LNCaP clone FGC (cell line): ENCODE results near the gene NRG3.

Experiments used
- DNase-seq: peaks from one replicate; pipeline ENCODE4 v3.0.0-alpha.2; 2011; ENCODE audit warnings: low read depth
- H3K4me3 ChIP-seq: 2 replicates; pipeline ENCODE4 v1.5.1; 2011; ENCODE audit warnings: mild to moderate bottlenecking, low read depth, low read length, control low read depth
- TF ChIP-seq, protein P1 (sequence below): IDR thresholded peaks from 2 replicates; pipeline ENCODE4 v1.5.1; 2012; ENCODE audit warnings: mild to moderate bottlenecking; ENCODE audit not compliant: control insufficient read depth, insufficient read depth; ENCODE audit errors: extremely low read depth

Gene NRG3

DNA sequence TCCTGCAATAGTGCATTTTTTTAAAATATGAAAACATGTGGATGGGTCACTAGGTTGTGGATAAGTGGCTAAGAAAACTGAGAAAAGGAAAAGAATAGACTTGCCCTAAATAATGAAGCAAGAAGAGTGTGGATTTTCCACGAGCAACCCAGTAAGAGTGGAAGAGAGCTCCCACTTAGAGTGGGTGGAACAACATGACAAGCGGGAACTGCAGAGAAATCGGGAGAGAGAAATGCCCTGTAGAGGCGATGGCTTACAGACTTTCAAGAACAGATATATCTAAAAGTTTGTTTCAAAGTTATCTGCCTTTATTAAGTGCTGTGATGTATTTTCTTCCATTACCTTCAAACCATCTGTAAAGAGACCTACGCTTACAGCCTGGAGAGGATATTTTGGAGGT, 26.1 kb upstream of the NRG3 start:
- no peak overlapping the region for H3K4me3 ChIP-seq
- DNase-seq, result no peak
- TF ChIP-seq, protein P1, sequence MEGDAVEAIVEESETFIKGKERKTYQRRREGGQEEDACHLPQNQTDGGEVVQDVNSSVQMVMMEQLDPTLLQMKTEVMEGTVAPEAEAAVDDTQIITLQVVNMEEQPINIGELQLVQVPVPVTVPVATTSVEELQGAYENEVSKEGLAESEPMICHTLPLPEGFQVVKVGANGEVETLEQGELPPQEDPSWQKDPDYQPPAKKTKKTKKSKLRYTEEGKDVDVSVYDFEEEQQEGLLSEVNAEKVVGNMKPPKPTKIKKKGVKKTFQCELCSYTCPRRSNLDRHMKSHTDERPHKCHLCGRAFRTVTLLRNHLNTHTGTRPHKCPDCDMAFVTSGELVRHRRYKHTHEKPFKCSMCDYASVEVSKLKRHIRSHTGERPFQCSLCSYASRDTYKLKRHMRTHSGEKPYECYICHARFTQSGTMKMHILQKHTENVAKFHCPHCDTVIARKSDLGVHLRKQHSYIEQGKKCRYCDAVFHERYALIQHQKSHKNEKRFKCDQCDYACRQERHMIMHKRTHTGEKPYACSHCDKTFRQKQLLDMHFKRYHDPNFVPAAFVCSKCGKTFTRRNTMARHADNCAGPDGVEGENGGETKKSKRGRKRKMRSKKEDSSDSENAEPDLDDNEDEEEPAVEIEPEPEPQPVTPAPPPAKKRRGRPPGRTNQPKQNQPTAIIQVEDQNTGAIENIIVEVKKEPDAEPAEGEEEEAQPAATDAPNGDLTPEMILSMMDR, result no peak

DNA sequence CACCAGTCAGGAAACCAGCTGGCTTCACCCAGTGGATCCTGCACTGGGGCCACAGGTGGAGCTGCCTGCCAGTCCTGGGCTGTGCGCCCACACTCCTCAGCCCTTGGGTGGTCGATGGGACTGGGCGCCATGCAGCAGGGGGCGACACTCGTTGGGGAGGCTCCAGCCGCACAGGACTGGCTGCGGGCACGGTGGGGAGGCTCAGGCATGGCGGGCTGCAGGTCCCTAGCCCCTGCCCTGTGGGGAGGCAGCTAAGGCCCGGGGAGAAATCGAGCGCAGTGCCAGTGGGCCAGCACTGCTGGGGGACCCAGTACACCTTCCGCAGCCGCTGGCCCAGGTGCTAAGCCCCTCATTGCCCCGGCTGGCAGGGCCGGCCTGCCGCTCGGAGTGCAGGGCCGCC, 12.4 kb upstream of the NRG3 start:
- TF ChIP-seq, protein P1, result no peak
- no peak for DNase-seq
- no peak overlapping the region for H3K4me3 ChIP-seq

DNA sequence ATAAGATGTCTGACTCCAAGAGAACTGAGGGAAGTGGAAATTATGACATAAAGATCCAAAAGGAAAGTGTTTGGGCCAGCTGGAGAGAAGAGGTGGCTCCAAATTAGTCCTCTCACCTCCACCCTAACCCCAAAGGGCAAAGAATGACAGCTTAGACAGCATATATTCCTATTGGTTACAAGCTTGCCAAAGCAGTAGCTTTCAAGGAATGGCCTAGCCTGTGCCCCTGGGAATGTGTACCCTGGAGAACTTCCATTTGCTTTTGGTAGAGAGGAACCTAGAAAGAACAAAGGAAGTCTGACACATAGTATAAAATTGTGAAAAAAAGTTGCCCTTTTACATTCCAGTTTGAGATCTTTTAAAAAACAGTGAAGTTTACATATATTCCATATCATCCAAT, 11.2 kb upstream of the NRG3 start:
- H3K4me3 ChIP-seq, result no peak overlapping the region
- TF ChIP-seq, protein P1, result no peak
- DNase-seq, result no peak

DNA sequence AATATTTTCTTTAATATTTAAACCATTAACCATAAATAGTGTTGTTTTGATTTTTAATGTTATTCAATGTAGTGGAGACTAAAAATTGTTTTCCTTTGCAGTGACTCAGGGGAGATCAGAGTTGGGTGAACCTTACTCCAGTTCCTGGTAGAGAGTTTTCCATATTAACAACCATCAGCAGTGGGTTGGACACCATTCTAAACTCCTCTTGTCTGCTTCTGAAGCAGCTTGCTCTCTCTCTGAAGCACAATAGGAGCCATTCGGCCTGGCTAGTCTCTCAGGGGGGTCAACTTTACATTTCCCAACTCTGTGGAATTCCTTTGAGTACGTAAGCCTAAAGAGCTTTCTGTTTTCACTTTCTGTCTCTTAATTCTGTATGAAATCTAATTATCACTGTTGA, 9.4 kb upstream of the NRG3 start:
- DNase-seq, result no peak
- TF ChIP-seq, protein P1, result no peak
- no peak overlapping the region for H3K4me3 ChIP-seq

DNA sequence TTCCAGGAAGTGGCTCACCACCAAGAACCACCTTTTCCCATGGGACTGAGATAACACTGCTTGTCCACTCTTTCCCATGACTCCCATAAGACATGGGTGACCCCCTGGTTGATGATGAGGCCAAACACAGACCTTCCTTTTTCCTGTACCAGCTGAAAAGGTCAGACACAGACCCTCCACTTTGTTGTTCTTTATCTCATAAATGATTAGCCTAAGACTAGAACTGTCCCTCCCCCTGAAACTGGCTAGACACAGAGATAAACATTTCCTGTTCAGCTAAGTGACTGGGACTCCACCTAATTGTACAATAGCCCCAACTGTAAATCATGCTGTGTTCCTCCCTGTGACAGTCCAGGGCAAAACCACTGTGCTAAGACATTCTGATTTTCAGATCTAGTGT, 8.2 kb upstream of the NRG3 start:
- TF ChIP-seq, protein P1, result no peak
- no peak overlapping the region for H3K4me3 ChIP-seq
- no peak for DNase-seq

DNA sequence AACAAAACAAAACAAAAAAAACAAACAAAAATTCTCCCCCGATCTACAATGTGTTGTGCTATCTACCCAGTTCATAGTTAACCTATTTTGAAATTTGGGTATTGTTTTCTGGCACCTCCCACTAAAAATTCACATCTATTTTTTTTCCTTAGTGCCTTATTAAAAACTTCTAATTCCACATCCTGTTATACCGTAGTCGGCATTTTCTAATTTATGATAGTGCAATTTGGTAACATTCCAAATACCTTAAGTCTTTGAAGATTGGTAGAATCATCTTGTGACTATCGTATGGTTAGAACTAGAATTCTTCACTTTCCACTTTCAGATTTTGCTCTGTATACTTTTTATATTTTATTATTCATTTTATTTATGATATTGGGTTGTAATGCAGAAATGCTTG, 4.5 kb upstream of the NRG3 start:
- H3K4me3 ChIP-seq, result no peak overlapping the region
- no peak for DNase-seq
- TF ChIP-seq, protein P1, result no peak

DNA sequence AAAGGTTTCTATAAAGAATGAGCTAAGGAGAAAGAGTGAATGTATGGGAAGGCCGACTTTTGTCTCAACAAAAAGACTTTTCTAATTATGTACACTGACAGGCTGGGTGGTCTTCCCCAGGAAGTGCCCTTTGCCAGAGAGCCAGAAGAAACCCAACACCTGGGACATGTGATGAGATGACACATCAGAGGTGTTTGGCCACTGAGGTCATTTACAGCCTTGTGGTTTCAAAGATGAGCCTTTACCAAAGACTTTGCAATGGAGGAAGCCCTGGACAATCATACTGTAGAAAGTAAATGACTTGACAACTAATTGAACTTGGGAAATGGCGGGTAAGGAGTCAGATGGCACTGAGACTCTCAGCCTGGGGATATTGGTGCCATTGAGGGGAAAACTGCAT, 3.4 kb upstream of the NRG3 start:
- TF ChIP-seq, protein P1, result no peak
- H3K4me3 ChIP-seq, result no peak overlapping the region
- DNase-seq, result no peak
